ENCODE measurements around the gene AUTS2.

The AUTS2 gene

GRCh38 chr7:70356085-70356786 is 758.0 kb downstream of the AUTS2 start (continued):
- TF ChIP-seq ZSCAN5A (tag by site-specific recombination; IDR thresholded peaks at IDR 0.05) = no peak
- no peak for TF ChIP-seq ZNF791 (tag by site-specific recombination; IDR thresholded peaks at IDR 0.05)
- peak; percentile 86 for TF ChIP-seq ZNF664 (tag by site-specific recombination; IDR thresholded peaks at IDR 0.05)
- TF ChIP-seq WT1 (tag by site-specific recombination; IDR thresholded peaks at IDR 0.05) = peak; percentile 38
- TF ChIP-seq ZNF341 (tag by site-specific recombination; IDR thresholded peaks at IDR 0.05; ENCODE audit: low read depth) = no peak

GRCh38 chr7:70356787-70357328 is 758.6 kb downstream of the AUTS2 start:
- H3K4me3 ChIP-seq (ENCODE audit: low read depth, low read length) = no peak overlapping the region
- H3K36me3 ChIP-seq (ENCODE audit: control insufficient read depth in 2 of 2, insufficient read depth in 1 of 2, low read length in 2 of 2) = no peaks in the 10 kb centered on the region
- peak overlapping the region; percentile 89 for H3K27ac ChIP-seq (ENCODE audit: extremely low read depth, low read depth, low read length)
- POLR2A ChIA-PET = no interaction called here
- H3K9me3 ChIP-seq (ENCODE audit: control insufficient read depth, insufficient read depth, low read depth, low read length) = no peaks in the 10 kb centered on the region
- CTCF ChIA-PET = no interaction called here
- H3K4me1 ChIP-seq (ENCODE audit: control insufficient read depth, insufficient read depth, low read length) = peaks cover 24% of the 10 kb centered on the region
- TF ChIP-seq ZNF449 (tag by site-specific recombination; IDR thresholded peaks at IDR 0.05) (peak; percentile 57; the same call in 1 of the 2 replicates), ATF2 (tag by site-specific recombination; IDR thresholded peaks at IDR 0.05; ENCODE audit: low read depth) (no peak)

- CTCF ChIA-PET = no interaction called here
- Histone ChIP-seq H3K4me3 (ENCODE audit: low read depth, low read length) (no peak overlapping the region), H3K36me3 (ENCODE audit: control insufficient read depth in 2 of 2, insufficient read depth in 1 of 2, low read length in 2 of 2) (no peaks in the 10 kb centered on the region), H3K27ac (ENCODE audit: extremely low read depth, low read depth, low read length) (no peak overlapping the region), H3K9me3 (ENCODE audit: control insufficient read depth, insufficient read depth, low read depth, low read length) (no peaks in the 10 kb centered on the region), H3K4me1 (ENCODE audit: control insufficient read depth, insufficient read depth, low read length) (peaks cover 18% of the 10 kb centered on the region)
- POLR2A ChIA-PET = no interaction called here
- TF ChIP-seq ZNF423 (tag by site-specific recombination; IDR thresholded peaks at IDR 0.05) = no peak
- no peak for TF ChIP-seq ZBTB26 (tag by site-specific recombination; optimal IDR thresholded peaks at IDR 0.05)
- no peak for TF ChIP-seq ZNF629 (tag by site-specific recombination; IDR thresholded peaks at IDR 0.05)
- TF ChIP-seq BCL11A (tag by site-specific recombination; IDR thresholded peaks at IDR 0.05; ENCODE audit: low read depth) = no peak
- TF ChIP-seq ATF2 (tag by site-specific recombination; IDR thresholded peaks at IDR 0.05; ENCODE audit: low read depth) = no peak
- TF ChIP-seq ZNF747 (tag by site-specific recombination; IDR thresholded peaks at IDR 0.05) = no peak
- TF ChIP-seq ZNF366 (tag by site-specific recombination; conservative IDR thresholded peaks at IDR 0.05) = no peak
- TF ChIP-seq HOXC10 (CRISPR knock-in tag; IDR thresholded peaks at IDR 0.05) = no peak
- no peak for TF ChIP-seq REPIN1 (tag by site-specific recombination; IDR thresholded peaks at IDR 0.05; ENCODE audit: low read depth)
- TF ChIP-seq ZNF211 (tag by site-specific recombination; IDR thresholded peaks at IDR 0.05; ENCODE audit: low read depth) = no peak
- no peak for TF ChIP-seq ZNF658 (tag by site-specific recombination; IDR thresholded peaks at IDR 0.05)
- no peak for TF ChIP-seq ZNF777 (tag by site-specific recombination; IDR thresholded peaks at IDR 0.05; ENCODE audit: borderline replicate concordance)
- TF ChIP-seq ZNF544 (tag by site-specific recombination; IDR thresholded peaks at IDR 0.05) = no peak
- TF ChIP-seq ZNF394 (tag by site-specific recombination; IDR thresholded peaks at IDR 0.05; ENCODE audit: borderline replicate concordance) = no peak
- TF ChIP-seq ZNF157 (tag by site-specific recombination; IDR thresholded peaks at IDR 0.05) = no peak
- no peak for TF ChIP-seq REST (tag by site-specific recombination; IDR thresholded peaks at IDR 0.05)
Observed at GRCh38 chr7:70360557-70360956, 762.3 kb downstream of the AUTS2 start.
